Measurements from ENCODE around the gene WNT8A. TPM values are rescaled to one million over a fixed set of nuclear protein-coding genes. Genes with fewer than 3 reads are reported as not detected.

Gene WNT8A
- total and polyA plus RNA-seq, 2 of the 4 experiments (the other 2 are of a cell fraction) = not detected

DNA sequence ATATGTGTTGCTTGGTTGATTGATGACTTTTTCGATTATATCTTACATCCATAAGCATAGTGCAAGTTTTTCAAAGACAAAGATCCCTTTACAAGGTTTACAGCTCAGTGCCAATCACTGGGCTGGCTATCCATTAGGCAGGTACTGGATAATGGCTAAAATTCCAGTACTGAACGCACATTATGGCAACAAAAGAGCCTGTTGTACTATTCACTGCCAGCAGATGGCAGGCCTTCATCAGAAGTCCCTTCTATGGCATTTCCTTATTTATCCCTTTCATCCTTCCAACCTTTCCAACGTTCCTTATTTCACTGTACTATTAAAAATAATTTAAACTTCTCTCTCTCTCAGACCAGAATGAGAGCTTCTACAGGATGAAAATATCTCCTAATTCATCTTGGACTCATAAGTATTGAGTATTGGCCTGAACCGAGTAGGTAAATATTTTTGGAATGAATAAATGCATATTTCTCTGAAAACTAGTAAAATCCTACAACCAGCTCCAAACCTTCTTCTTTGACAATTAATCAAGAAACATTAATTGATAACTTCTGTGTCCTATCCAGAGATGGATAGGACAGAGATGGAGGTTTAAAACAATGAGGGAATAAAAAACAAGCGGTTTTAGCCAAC lies 6.7 kb upstream of the WNT8A start:
- no peak overlapping the region for H3K56ac ChIP-seq (ENCODE audit: extremely low read depth, insufficient read depth, low read length)
- dilution Hi-C loops (cut with HindIII; ENCODE audit: low sequenced_read_pairs, unreplicated experiment) = no loop called here
- intact Hi-C loops (cut with micrococcal nuclease) = loop anchor here (1.0 to 5.0 kb wide), 2 partner anchors 56 to 450 kb away; no protein-coding TSS in a partner anchor
- H3K14ac ChIP-seq (replicated peaks; ENCODE audit: low read depth, low read length) = no peak overlapping the region
- H2BK5ac ChIP-seq (ENCODE audit: low read depth, low read length, poor library complexity, severe bottlenecking) = no peak overlapping the region
- no TSS peak for BruUV-seq (replicated peaks)
- H2AK9ac ChIP-seq (replicated peaks; ENCODE audit: low read depth, low read length, poor library complexity) = no peak overlapping the region
- DNase-seq (peak; percentile 65), ATAC-seq (ENCODE audit: low read depth) (peak; percentile 96)
- ChIA-PET CTCF (interaction anchor here (0.6 to 1.7 kb wide), 7 partner anchors 19 to 1765 kb away, joined by 3 to 11 read pairs (median 3); no protein-coding TSS in a partner anchor), POLR2A (ENCODE audit: unreplicated experiment) (no interaction called here)
- H2AK5ac ChIP-seq (ENCODE audit: low read depth, low read length) = no peak overlapping the region
- H4K20me1 ChIP-seq (ENCODE audit: insufficient read depth, low read length) = no peaks in the 10 kb centered on the region
- no peak overlapping the region for H4K8ac ChIP-seq (ENCODE audit: low read depth in 2 of 2, low read length in 2 of 2)
- H2BK15ac ChIP-seq (ENCODE audit: low read depth, low read length) = no peak overlapping the region
- H3K9me3 ChIP-seq (ENCODE audit: control insufficient read depth, insufficient read depth, low read length) = no peaks in the 10 kb centered on the region
- no peaks in the 10 kb centered on the region for H3K79me1 ChIP-seq (ENCODE audit: low read depth in 1 of 2, low read length in 2 of 2)
- 100% methylated on average over 1 of the region's 5 CpGs; no CpG with 5 or more reads in 1 of the 2 experiments for WGBS, 2 experiments (ENCODE audit: extremely low coverage in 2 of 2, insufficient read length in 1 of 2)
- no peak overlapping the region for H4K5ac ChIP-seq (ENCODE audit: low read depth, low read length)
- H3K27ac ChIP-seq (ENCODE audit: insufficient read depth, low read length) = no peak overlapping the region
- TF ChIP-seq MXI1 (IDR thresholded peaks at IDR 0.05; ENCODE audit: borderline replicate concordance, low read depth, low read length) (no peak), BHLHE40 (IDR thresholded peaks at IDR 0.05; ENCODE audit: low read depth, low read length) (no peak), SMC3 (IDR thresholded peaks at IDR 0.05; ENCODE audit: low read depth, low read length) (peak; percentile 87), CTCF (conservative IDR thresholded peaks at IDR 0.05; ENCODE audit: low read depth, low read length) (peak; percentile 86), RAD21 (IDR thresholded peaks at IDR 0.05; ENCODE audit: low read length) (peak; percentile 80), RFX5 (IDR thresholded peaks at IDR 0.05; ENCODE audit: low read depth, low read length) (no peak), FOS (IDR thresholded peaks at IDR 0.05; ENCODE audit: low read depth, low read length) (no peak)
- no peak overlapping the region for H3K4me3 ChIP-seq (ENCODE audit: insufficient read depth, low read depth, low read length)
- H3K4me2 ChIP-seq (ENCODE audit: low read depth, low read length) = no peak overlapping the region
- H3K18ac ChIP-seq (ENCODE audit: low read depth, low read length) = no peak overlapping the region
- in situ Hi-C loops (cut with MboI; ENCODE audit: low sequenced_read_pairs) = loop anchor here (5.0 kb wide), 1 partner anchor 55 kb away; no protein-coding TSS in a partner anchor
- no peak overlapping the region for H3K9ac ChIP-seq (ENCODE audit: low read depth, low read length)
- no peak overlapping the region for H2BK120ac ChIP-seq (ENCODE audit: low read depth, low read length)
- H3K27me3 ChIP-seq (ENCODE audit: control insufficient read depth, insufficient read depth, low read length) = no peaks in the 10 kb centered on the region
- H4K91ac ChIP-seq (ENCODE audit: insufficient read depth, low read depth, low read length) = no peak overlapping the region
- no peaks in the 10 kb centered on the region for H3K4me1 ChIP-seq (ENCODE audit: control insufficient read depth, insufficient read depth, low read length)
- H3K9me1 ChIP-seq (ENCODE audit: insufficient read depth, low read length) = no peaks in the 10 kb centered on the region
- no peak overlapping the region for H3K4ac ChIP-seq (ENCODE audit: low read depth, low read length)
- no peaks in the 10 kb centered on the region for H3K36me3 ChIP-seq (ENCODE audit: control insufficient read depth, insufficient read depth, low read length)
- no peak overlapping the region for H2AFZ ChIP-seq (replicated peaks; ENCODE audit: low read length, poor library complexity)
- no peak overlapping the region for H2BK20ac ChIP-seq (ENCODE audit: low read depth, low read length)
- no peak overlapping the region for H3K23ac ChIP-seq (ENCODE audit: low read depth, low read length)
